ENCODE data around the gene SLC22A17.

Gene SLC22A17

DNA sequence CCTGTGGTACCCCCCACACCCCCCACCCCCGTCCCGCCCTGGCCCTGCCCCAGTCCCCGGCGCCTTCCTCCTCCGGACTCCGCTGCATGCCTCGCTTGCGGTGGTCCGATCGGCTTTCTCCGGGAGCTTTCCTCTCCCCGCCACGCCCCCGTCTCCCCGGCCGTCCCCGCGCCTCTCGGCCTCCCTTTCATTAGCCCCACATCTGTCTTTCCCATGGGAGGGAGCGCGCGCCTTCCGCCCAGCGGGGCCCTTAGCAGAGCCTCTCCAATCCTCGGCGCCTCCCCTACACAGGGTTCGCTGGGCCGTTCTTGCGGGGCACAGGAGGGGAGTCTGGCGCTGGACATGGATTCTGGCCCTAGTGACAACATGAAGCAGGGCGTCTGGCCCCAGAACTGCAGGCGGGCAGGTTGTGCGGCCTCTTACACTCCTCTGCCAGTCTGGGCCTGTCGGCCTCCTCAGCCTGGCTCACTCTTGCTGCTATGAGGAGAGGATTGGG, 13.8 kb upstream of the SLC22A17 start:
- H3K4me3 ChIP-seq (ENCODE audit: low read depth, low read length), result no peak overlapping the region
- TF ChIP-seq, protein P1, sequence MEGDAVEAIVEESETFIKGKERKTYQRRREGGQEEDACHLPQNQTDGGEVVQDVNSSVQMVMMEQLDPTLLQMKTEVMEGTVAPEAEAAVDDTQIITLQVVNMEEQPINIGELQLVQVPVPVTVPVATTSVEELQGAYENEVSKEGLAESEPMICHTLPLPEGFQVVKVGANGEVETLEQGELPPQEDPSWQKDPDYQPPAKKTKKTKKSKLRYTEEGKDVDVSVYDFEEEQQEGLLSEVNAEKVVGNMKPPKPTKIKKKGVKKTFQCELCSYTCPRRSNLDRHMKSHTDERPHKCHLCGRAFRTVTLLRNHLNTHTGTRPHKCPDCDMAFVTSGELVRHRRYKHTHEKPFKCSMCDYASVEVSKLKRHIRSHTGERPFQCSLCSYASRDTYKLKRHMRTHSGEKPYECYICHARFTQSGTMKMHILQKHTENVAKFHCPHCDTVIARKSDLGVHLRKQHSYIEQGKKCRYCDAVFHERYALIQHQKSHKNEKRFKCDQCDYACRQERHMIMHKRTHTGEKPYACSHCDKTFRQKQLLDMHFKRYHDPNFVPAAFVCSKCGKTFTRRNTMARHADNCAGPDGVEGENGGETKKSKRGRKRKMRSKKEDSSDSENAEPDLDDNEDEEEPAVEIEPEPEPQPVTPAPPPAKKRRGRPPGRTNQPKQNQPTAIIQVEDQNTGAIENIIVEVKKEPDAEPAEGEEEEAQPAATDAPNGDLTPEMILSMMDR (IDR thresholded peaks at IDR 0.05; ENCODE audit: control insufficient read depth, extremely low read depth, insufficient read depth), result no peak
- no peak for DNase-seq (ENCODE audit: low read depth)

DNA sequence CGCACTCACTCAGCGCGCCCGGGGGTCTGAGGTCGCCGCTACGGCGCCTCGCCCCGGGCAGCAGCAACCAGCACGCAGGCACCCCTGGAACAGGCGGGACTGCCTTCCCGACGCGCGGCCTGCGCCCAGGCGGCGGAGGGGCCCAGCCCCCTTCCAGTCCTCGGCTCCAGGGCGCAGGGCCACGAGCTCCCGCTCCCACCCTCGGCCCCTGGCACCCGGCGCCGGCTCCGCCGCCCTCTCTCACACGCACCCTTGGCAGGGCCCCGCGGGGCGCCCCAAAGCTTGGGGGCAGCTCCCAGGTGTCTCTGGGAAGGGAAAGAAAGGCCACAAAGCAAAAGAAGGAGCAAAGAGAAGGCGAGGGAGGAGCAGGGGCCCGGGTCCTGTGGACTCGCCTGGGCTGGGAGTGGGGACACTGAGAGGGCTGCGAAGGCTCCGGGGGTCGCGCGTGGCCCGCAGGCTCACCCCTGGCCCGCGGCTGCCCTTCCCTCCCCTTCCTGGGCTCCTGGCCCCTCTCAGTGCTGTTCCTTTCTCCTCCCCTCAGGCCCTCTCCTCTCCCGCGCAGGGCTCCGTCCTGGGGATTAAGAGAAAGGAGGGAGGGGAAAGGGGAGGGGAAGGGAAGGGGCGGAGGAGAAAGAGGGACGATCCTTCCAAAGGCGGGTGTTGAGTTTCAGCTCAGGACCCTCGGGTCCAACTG, 13.2 kb upstream of the SLC22A17 start:
- TF ChIP-seq, protein P1 (IDR thresholded peaks at IDR 0.05; ENCODE audit: control insufficient read depth, extremely low read depth, insufficient read depth), result no peak
- DNase-seq (ENCODE audit: low read depth), result no peak
- H3K4me3 ChIP-seq (ENCODE audit: low read depth, low read length), result no peak overlapping the region; the same call in 1 of the 2 replicates

DNA sequence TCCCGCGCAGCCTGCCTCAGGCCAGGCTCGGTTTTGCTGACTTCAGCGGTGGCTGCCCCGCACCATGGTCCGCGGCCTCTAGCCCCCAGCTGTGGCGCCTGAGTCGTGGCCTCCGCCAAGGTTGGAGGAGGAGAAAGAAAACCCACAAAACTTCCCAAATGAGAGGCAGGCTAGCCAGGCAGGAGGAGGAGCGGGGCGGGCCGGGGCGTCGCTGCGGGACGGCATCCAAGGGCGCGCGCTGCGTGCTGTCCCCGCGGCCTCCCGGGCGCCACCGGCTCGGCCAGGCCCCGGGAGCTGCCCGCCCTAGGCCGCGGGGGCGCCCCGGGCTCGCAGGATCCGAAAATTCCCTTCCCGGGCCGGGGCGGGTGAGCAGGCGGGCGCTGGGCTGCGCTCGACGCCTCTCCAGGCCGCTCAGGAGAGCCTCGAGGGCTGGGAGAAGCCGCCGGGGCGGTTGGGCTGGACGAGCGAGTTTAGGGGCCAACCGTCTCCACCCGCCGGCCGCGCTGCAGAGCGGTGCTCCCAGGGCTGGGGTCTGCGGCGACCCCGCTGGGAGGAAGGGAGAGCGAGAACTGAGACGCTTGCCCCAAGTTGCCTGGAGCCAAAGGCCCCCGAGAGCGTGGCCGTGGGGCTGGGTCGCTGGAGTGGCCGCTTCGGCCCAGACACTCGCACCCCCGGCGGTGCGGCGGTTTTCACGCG, 12.5 kb upstream of the SLC22A17 start, which contains the start of gene EFS:
Gene EFS, minus strand, starts transcription at position 137 of the 696 bp plus-strand sequence. CDS start 147 bp downstream, outside the sequence.
- H3K4me3 ChIP-seq (ENCODE audit: low read depth, low read length), result peak within 1 kb of the TSS; percentile 70
- TF ChIP-seq, protein P1 (IDR thresholded peaks at IDR 0.05; ENCODE audit: control insufficient read depth, extremely low read depth, insufficient read depth), result no peak

DNA sequence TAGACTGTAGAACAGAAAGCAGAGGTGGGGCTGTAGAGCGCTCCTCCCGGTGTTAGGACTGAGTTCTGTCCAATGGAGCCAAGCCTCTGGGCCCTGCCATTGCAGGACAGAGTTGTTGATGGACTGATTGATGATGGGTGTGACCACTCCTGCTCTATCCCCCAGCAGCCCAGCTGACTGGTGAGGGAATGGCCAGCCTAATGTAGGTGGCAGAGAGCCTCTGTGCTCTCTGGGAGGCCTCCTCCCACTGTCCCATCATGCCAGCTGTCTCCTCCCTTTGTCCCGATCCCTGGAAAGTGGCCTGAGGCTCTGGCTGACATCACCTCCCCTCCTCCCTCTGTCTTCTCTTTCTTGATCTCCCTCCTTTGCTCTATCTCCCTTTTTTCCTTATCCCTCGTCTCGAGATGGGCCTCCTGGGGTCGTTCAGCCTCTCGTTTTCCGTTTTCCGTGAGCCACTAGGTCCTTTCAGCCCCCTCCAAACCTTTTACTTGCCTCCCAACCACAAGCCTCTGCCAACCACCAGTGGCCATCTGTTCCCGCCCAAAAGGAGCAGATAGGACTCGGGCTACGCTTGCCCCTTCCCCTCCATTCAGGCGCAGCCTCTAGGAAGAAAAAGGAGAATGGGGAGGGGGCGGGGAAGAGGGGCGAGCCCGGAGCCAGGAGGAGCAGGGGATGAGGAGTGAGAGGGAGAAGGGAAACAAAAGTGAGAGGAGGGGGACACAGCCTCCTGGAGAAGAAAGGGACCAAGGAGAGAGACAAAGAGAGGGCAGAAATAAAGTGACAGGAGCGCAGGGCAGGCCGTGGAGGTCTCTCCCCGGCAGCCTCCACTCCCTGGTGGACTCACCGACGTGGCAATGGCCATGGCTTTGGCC, 11.7 kb upstream of the SLC22A17 start:
- peak overlapping the region; percentile 70 for H3K4me3 ChIP-seq (ENCODE audit: low read depth, low read length)
- DNase-seq (ENCODE audit: low read depth), result peak; percentile 66
- TF ChIP-seq, protein P1 (IDR thresholded peaks at IDR 0.05; ENCODE audit: control insufficient read depth, extremely low read depth, insufficient read depth), result no peak

More for the DNA sequence above, 12.5 kb upstream of the SLC22A17 start, which contains the start of gene EFS:
- no peak for DNase-seq (ENCODE audit: low read depth)

DNA sequence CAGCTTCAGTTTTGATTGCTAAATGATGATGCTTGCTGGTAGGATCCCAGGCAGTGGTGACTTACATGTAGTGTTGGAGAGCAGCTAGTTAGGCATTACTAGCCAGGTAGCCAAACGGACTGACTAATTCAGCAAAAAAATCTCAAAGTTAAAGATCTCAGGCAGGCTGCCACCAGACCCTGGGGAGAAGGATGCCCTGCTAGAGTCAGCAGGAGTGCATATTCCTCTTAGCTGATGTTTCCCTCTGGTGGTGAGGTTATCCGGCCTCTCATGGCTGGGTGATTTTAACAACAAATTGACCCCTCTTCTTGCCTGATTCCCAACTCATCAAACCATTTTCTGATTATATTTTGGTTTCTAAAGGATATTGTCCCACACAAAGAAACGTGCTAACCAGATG, 9.5 kb upstream of the SLC22A17 start:
- TF ChIP-seq, protein P1 (IDR thresholded peaks at IDR 0.05; ENCODE audit: control insufficient read depth, extremely low read depth, insufficient read depth), result no peak
- no peak overlapping the region for H3K4me3 ChIP-seq (ENCODE audit: low read depth, low read length)
- DNase-seq (ENCODE audit: low read depth), result no peak

DNA sequence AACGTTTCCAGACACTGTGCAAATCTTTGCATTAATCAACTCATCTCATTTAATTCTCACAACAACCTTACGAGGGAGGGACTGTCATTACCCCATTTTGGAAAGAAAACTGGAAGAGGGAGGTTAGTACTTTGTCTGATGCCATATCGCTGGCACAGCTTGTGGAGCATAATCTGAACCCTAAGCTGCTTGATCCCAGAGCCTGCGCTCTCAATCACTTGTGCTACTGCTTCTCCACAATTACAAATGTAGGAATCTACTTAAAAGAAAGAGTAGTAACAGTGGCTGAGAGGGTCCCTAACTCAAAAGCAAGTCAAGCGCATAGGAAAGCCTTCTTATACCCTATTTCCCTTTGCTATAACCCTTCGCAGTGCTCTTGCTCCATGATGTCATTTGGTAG, 9.1 kb upstream of the SLC22A17 start:
- H3K4me3 ChIP-seq (ENCODE audit: low read depth, low read length), result no peak overlapping the region
- DNase-seq (ENCODE audit: low read depth), result no peak
- TF ChIP-seq, protein P1 (IDR thresholded peaks at IDR 0.05; ENCODE audit: control insufficient read depth, extremely low read depth, insufficient read depth), result no peak

All from LNCaP clone FGC (cell line).